Liver (tissue), 9 donors: ENCODE data around the gene N4BP3. TPM values are rescaled to one million over a fixed set of nuclear protein-coding genes. Genes with fewer than 3 reads are reported as not detected.

Experiments used
- DNase-seq: peaks from one replicate; pipeline ENCODE4 v3.0.0-alpha.2; 2017; ENCODE audit warnings: low spot score
- H3K27ac ChIP-seq, 2 donors: one replicate each; pipeline ENCODE4 v1.7.0; 2013; ENCODE audit warnings: inconsistent platforms in 2 of 2, low read length in 2 of 2, control low read depth in 1 of 2, low read depth in 1 of 2, mild to moderate bottlenecking in 1 of 2
- H3K27me3 ChIP-seq, 4 donors: one replicate each; pipeline versions ENCODE4 v1.6.1 to v1.7.0; 2013; ENCODE audit warnings: low read length in 3 of 4, inconsistent platforms in 1 of 4, mild to moderate bottlenecking in 1 of 4, moderate library complexity in 1 of 4; ENCODE audit not compliant: control insufficient read depth in 4 of 4, insufficient read depth in 4 of 4
- H3K36me3 ChIP-seq, 4 donors: one replicate each; pipeline versions ENCODE4 v1.6.1 to v1.7.0; 2013; ENCODE audit warnings: low read length in 3 of 4, mild to moderate bottlenecking in 3 of 4, low read depth in 1 of 4, moderate library complexity in 1 of 4; ENCODE audit not compliant: control insufficient read depth in 4 of 4, insufficient read depth in 3 of 4
- H3K4me1 ChIP-seq, 4 donors: one replicate each; pipeline versions ENCODE4 v1.6.1 to v1.7.0; 2013; ENCODE audit warnings: low read length in 3 of 4, mild to moderate bottlenecking in 3 of 4, moderate library complexity in 1 of 4; ENCODE audit not compliant: control insufficient read depth in 4 of 4, insufficient read depth in 4 of 4
- H3K4me3 ChIP-seq, 3 donors: one replicate each; pipeline versions ENCODE4 v1.6.1 to v1.7.0; 2013; ENCODE audit warnings: low read length in 3 of 3, control low read depth in 1 of 3, low read depth in 1 of 3, mild to moderate bottlenecking in 1 of 3
- H3K9ac ChIP-seq, 2 donors: one replicate each; pipeline ENCODE4 v1.7.0; 2013; ENCODE audit warnings: low read length in 2 of 2, mild to moderate bottlenecking in 2 of 2, moderate library complexity in 2 of 2, control low read depth in 1 of 2, low read depth in 1 of 2
- H3K9me3 ChIP-seq, 4 donors: one replicate each; pipeline versions ENCODE4 v1.6.1 to v1.7.0; 2013; ENCODE audit warnings: low read length in 3 of 4; ENCODE audit not compliant: control insufficient read depth in 4 of 4
- EGR1 ChIP-seq, 2 donors: IDR thresholded peaks; 2 replicates each; pipeline ENCODE4 v1.6.1; 2016 to 2018; ENCODE audit warnings: antibody characterized with exemption in 2 of 2, low read depth in 2 of 2
- FOXA1 ChIP-seq: IDR thresholded peaks from 2 replicates; pipeline ENCODE4 v1.6.1; 2016; ENCODE audit warnings: antibody characterized with exemption
- FOXA2 ChIP-seq: IDR thresholded peaks from 2 replicates; pipeline ENCODE4 v1.6.1; 2016; ENCODE audit warnings: antibody characterized with exemption
- GABPA ChIP-seq, 2 donors: IDR thresholded peaks in 1 of 2; conservative IDR thresholded peaks in 1 of 2; 2 replicates each; pipeline ENCODE4 v1.6.1; 2016; ENCODE audit warnings: antibody characterized with exemption in 2 of 2, mild to moderate bottlenecking in 1 of 2, moderate library complexity in 1 of 2
- HNF4A ChIP-seq, 2 donors: conservative IDR thresholded peaks; 2 replicates each; pipeline ENCODE4 v1.6.1; 2016; ENCODE audit warnings: antibody characterized with exemption in 2 of 2, mild to moderate bottlenecking in 2 of 2
- HNF4G ChIP-seq: IDR thresholded peaks from 2 replicates; pipeline ENCODE4 v1.6.1; 2016; ENCODE audit warnings: antibody characterized with exemption
- JUND ChIP-seq, 2 donors: IDR thresholded peaks; 2 replicates each; pipeline ENCODE4 v1.6.1; 2016; ENCODE audit warnings: antibody characterized with exemption in 2 of 2
- NR2F2 ChIP-seq: IDR thresholded peaks from 2 replicates; pipeline ENCODE4 v1.6.1; 2016; ENCODE audit warnings: antibody characterized with exemption
- RAD21 ChIP-seq, 2 donors: IDR thresholded peaks; 2 replicates each; pipeline ENCODE4 v1.6.1; 2016; ENCODE audit warnings: antibody characterized with exemption in 2 of 2, mild to moderate bottlenecking in 2 of 2
- REST ChIP-seq: IDR thresholded peaks from 2 replicates; pipeline ENCODE4 v1.6.1; 2016; ENCODE audit warnings: antibody characterized with exemption, mild to moderate bottlenecking
- RXRA ChIP-seq, 2 donors: IDR thresholded peaks; 2 replicates each; pipeline ENCODE4 v1.6.1; 2017 to 2018; ENCODE audit warnings: antibody characterized with exemption in 2 of 2, mild to moderate bottlenecking in 1 of 2
- SP1 ChIP-seq: IDR thresholded peaks from 2 replicates; pipeline ENCODE4 v1.6.1; 2018; ENCODE audit warnings: antibody characterized with exemption, mild to moderate bottlenecking
- TAF1 ChIP-seq: conservative IDR thresholded peaks from 2 replicates; pipeline ENCODE4 v1.6.1; 2016; ENCODE audit warnings: antibody characterized with exemption, mild to moderate bottlenecking
- YY1 ChIP-seq: IDR thresholded peaks from 2 replicates; pipeline ENCODE4 v1.6.1; 2016; ENCODE audit warnings: antibody characterized with exemption, mild to moderate bottlenecking
- WGBS: extraction: QIAGEN DNeasy Blood & Tissue Kit; methylation state at CpG from one replicate; pipeline ENCODE4 v1.1.7; 2013; 5-methylcytosine and 5-hydroxymethylcytosine counted together
- polyA plus RNA-seq, 2 donors: library from polyadenylated mRNA; stranded (reverse) in 1 of 2; unstranded in 1 of 2; fragments of 200-250 nt in 1 of 2; fragments of >200 nt in 1 of 2; fragmentation: Nextera tagmentation in 1 of 2; extraction: Ambion mirVana in 1 of 2; gene quantifications; one replicate each; pipeline versions ENCODE4 v1.2.1 to v1.2.3, GENCODE V29; 2013 to 2015
- total RNA-seq, 2 donors: library from RNA; depleted of rRNA; stranded (reverse); fragments of >200 nt; gene quantifications; one replicate each; pipeline ENCODE4 v1.2.3, GENCODE V29; 2014
- TF ChIP-seq, protein P1 (sequence below): IDR thresholded peaks from 2 replicates; pipeline ENCODE4 v1.6.1; 2016; ENCODE audit warnings: antibody characterized with exemption
- TF ChIP-seq, protein P2 (sequence below): IDR thresholded peaks from 2 replicates; pipeline ENCODE4 v1.6.1; 2016; ENCODE audit warnings: antibody characterized with exemption
- TF ChIP-seq, protein P3 (sequence below): IDR thresholded peaks from 2 replicates; pipeline ENCODE4 v1.6.1; 2016; ENCODE audit warnings: antibody characterized with exemption
- TF ChIP-seq, protein P4 (sequence below): fragments of 150-350 bp; IDR thresholded peaks from 2 replicates; pipeline ENCODE4 v1.5.1; 2017; ENCODE audit warnings: improper control_type of control experiment, low read depth, low read length; ENCODE audit not compliant: missing input control
- donor health status: healthy.
- donor health status: healthy.
- donor health status: healthy.
- donor health status: healthy.
- donor health status: healthy.

N4BP3 gene
- total and polyA plus RNA-seq, 4 donors = 0.06 to 0.28 (median 0.08) TPM; not detected in 1

DNA sequence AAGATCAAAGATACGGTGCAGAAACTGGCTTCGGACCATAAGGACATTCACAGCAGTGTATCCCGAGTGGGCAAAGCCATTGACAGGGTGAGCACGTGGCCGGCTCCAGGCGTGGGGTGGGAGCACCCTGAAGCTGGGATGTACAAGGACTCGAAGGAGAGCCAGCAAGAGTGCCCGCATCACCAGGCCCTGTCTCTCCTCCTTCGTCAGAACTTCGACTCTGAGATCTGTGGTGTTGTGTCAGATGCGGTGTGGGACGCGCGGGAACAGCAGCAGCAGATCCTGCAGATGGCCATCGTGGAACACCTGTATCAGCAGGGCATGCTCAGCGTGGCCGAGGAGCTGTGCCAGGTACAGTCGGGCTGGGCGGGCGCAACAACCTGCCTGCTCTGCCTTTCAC, 29.3 kb downstream of the N4BP3 start:
- Histone ChIP-seq H3K9ac (no peak overlapping the region), H3K4me3 (no peak overlapping the region), H3K27me3 (no peaks in the 10 kb centered on the region), H3K36me3 (peaks cover 15 to 44% (median 31%) of the 10 kb centered on the region in 4 donors), H3K27ac (no peak overlapping the region), H3K9me3 (no peaks in the 10 kb centered on the region), H3K4me1 (no peaks in the 10 kb centered on the region)
- no peak for DNase-seq
- no peak for TF ChIP-seq YY1
- TF ChIP-seq, protein P1, sequence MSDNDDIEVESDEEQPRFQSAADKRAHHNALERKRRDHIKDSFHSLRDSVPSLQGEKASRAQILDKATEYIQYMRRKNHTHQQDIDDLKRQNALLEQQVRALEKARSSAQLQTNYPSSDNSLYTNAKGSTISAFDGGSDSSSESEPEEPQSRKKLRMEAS = no peak
- 95% methylated on average over 20 of the region's 20 CpGs for WGBS

DNA sequence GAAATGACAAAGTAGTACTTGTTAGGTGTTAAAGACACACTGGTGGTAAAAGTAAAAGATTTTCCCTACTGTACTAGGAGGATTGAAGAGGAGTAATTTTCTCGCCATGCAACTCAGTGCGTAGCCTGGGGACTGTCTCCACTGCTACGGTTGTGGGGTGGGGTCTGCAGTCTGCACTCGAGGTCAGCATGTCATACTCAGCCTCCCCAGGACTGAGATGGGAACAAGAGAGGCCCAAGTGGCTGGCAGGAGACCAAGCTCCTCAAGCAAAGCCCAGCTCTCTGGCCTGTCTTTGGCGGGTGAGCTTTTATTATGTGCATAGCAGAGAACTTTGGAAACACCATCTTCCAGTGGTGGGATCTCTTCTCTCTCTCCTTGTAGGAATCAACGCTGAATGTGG, 29.9 kb downstream of the N4BP3 start:
- Histone ChIP-seq H3K9me3 (no peaks in the 10 kb centered on the region), H3K9ac (no peak overlapping the region), H3K4me3 (no peak overlapping the region), H3K27me3 (no peaks in the 10 kb centered on the region), H3K4me1 (no peaks in the 10 kb centered on the region), H3K36me3 (peaks cover 16 to 47% (median 34%) of the 10 kb centered on the region in 4 donors), H3K27ac (no peak overlapping the region)
- no peak for DNase-seq
- TF ChIP-seq HNF4A (conservative IDR thresholded peaks at IDR 0.05) = no peak
- no peak for TF ChIP-seq REST
- TF ChIP-seq HNF4G = no peak
- TF ChIP-seq SP1 = no peak
- TF ChIP-seq, protein P1 = no peak
- no peak for TF ChIP-seq FOXA1
- no peak for TF ChIP-seq YY1
- no peak for TF ChIP-seq EGR1 (IDR thresholded peaks at IDR 0.05; ENCODE audit: low read depth in 2 of 2)
- TF ChIP-seq, protein P2, sequence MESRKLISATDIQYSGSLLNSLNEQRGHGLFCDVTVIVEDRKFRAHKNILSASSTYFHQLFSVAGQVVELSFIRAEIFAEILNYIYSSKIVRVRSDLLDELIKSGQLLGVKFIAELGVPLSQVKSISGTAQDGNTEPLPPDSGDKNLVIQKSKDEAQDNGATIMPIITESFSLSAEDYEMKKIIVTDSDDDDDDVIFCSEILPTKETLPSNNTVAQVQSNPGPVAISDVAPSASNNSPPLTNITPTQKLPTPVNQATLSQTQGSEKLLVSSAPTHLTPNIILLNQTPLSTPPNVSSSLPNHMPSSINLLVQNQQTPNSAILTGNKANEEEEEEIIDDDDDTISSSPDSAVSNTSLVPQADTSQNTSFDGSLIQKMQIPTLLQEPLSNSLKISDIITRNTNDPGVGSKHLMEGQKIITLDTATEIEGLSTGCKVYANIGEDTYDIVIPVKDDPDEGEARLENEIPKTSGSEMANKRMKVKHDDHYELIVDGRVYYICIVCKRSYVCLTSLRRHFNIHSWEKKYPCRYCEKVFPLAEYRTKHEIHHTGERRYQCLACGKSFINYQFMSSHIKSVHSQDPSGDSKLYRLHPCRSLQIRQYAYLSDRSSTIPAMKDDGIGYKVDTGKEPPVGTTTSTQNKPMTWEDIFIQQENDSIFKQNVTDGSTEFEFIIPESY = no peak
- no peak for TF ChIP-seq RAD21 (IDR thresholded peaks at IDR 0.05)
- TF ChIP-seq RXRA (IDR thresholded peaks at IDR 0.05) = no peak
- TF ChIP-seq, protein P3, sequence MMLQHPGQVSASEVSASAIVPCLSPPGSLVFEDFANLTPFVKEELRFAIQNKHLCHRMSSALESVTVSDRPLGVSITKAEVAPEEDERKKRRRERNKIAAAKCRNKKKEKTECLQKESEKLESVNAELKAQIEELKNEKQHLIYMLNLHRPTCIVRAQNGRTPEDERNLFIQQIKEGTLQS = no peak
- TF ChIP-seq FOXA2 = no peak
- TF ChIP-seq, protein P4, sequence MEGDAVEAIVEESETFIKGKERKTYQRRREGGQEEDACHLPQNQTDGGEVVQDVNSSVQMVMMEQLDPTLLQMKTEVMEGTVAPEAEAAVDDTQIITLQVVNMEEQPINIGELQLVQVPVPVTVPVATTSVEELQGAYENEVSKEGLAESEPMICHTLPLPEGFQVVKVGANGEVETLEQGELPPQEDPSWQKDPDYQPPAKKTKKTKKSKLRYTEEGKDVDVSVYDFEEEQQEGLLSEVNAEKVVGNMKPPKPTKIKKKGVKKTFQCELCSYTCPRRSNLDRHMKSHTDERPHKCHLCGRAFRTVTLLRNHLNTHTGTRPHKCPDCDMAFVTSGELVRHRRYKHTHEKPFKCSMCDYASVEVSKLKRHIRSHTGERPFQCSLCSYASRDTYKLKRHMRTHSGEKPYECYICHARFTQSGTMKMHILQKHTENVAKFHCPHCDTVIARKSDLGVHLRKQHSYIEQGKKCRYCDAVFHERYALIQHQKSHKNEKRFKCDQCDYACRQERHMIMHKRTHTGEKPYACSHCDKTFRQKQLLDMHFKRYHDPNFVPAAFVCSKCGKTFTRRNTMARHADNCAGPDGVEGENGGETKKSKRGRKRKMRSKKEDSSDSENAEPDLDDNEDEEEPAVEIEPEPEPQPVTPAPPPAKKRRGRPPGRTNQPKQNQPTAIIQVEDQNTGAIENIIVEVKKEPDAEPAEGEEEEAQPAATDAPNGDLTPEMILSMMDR = no peak
- no peak for TF ChIP-seq GABPA (IDR thresholded peaks at IDR 0.05 in 1 of 2, conservative IDR thresholded peaks at IDR 0.05 in 1 of 2)
- TF ChIP-seq JUND (IDR thresholded peaks at IDR 0.05) = no peak
- no peak for TF ChIP-seq TAF1
- TF ChIP-seq NR2F2 = no peak
- 91% methylated on average over 6 of the region's 6 CpGs for WGBS
